GM19372 (cell line): ENCODE results near the gene MAPT.
"Not testable (repeated sequence)": the region's sequence is repeated elsewhere in the genome, so short reads cannot be mapped to it uniquely, and the experiment has no call there.

ENCODE experiments used
- ATAC-seq: cut with Tn5 transposase; IDR thresholded peaks from one replicate; pipeline ENCODE4 v1.9.1; 2021; ENCODE audit warnings: mild to moderate bottlenecking, low read depth, moderate library complexity; ENCODE audit not compliant: unreplicated experiment

The MAPT gene

GRCh38 chr17:46002311-46002972, 108.1 kb downstream of the MAPT start:
- ATAC-seq: no peak

- no peak for ATAC-seq
These were observed 108.6 kb downstream of the MAPT start for GRCh38 chr17:46002973-46003316.

- ATAC-seq: no peak
These were observed 109.8 kb downstream of the MAPT start for GRCh38 chr17:46003907-46004748.

GRCh38 chr17:46006082-46006481, 111.7 kb downstream of the MAPT start:
- not testable (repeated sequence) for ATAC-seq

DNA sequence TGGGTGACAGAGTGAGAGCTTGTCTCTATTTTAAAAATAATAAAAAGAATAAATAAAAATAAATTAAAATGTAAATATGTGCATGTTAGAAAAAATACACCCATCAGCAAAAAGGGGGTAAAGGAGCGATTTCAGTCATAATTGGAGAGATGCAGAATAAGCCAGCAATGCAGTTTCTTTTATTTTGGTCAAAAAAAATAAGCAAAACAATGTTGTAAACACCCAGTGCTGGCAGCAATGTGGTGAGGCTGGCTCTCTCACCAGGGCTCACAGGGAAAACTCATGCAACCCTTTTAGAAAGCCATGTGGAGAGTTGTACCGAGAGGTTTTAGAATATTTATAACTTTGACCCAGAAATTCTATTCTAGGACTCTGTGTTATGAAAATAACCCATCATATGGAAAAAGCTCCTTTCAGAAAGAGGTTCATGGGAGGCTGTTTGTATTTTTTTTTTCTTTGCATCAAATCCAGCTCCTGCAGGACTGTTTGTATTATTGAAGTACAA, 113.2 kb downstream of the MAPT start:
- no peak for ATAC-seq

DNA sequence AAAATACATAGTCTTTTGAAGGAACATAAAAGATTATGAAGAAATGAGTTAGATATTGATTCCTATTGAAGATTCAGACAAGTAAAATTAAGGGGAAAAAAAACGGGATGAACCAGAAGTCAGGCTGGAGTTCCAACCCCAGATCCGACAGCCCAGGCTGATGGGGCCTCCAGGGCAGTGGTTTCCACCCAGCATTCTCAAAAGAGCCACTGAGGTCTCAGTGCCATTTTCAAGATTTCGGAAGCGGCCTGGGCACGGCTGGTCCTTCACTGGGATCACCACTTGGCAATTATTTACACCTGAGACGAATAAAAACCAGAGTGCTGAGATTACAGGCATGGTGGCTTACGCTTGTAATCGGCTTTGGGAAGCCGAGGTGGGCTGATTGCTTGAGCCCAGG, 114.2 kb downstream of the MAPT start:
- ATAC-seq: no peak

- ATAC-seq: no peak
These were observed 115.6 kb downstream of the MAPT start for GRCh38 chr17:46009681-46010596.

- no peak for ATAC-seq
These were observed 116.3 kb downstream of the MAPT start for GRCh38 chr17:46010597-46011186.

- no peak for ATAC-seq
These were observed 117.6 kb downstream of the MAPT start for GRCh38 chr17:46011711-46012505.

DNA sequence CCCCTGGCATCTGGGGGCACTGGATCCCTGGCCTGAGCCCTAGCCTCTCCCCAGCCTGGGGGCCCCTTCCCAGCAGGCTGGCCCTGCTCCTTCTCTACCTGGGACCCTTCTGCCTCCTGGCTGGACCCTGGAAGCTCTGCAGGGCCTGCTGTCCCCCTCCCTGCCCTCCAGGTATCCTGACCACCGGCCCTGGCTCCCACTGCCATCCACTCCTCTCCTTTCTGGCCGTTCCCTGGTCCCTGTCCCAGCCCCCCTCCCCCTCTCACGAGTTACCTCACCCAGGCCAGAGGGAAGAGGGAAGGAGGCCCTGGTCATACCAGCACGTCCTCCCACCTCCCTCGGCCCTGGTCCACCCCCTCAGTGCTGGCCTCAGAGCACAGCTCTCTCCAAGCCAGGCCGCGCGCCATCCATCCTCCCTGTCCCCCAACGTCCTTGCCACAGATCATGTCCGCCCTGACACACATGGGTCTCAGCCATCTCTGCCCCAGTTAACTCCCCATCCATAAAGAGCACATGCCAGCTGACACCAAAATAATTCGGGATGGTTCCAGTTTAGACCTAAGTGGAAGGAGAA, 118.2 kb downstream of the MAPT start:
- ATAC-seq: no peak

GRCh38 chr17:46013127-46013501, 118.8 kb downstream of the MAPT start:
- no peak for ATAC-seq

- no peak for ATAC-seq
These were observed 119.3 kb downstream of the MAPT start for GRCh38 chr17:46013502-46014165.

- ATAC-seq: not testable (repeated sequence)
These were observed 125.1 kb downstream of the MAPT start for GRCh38 chr17:46019408-46019925.

DNA sequence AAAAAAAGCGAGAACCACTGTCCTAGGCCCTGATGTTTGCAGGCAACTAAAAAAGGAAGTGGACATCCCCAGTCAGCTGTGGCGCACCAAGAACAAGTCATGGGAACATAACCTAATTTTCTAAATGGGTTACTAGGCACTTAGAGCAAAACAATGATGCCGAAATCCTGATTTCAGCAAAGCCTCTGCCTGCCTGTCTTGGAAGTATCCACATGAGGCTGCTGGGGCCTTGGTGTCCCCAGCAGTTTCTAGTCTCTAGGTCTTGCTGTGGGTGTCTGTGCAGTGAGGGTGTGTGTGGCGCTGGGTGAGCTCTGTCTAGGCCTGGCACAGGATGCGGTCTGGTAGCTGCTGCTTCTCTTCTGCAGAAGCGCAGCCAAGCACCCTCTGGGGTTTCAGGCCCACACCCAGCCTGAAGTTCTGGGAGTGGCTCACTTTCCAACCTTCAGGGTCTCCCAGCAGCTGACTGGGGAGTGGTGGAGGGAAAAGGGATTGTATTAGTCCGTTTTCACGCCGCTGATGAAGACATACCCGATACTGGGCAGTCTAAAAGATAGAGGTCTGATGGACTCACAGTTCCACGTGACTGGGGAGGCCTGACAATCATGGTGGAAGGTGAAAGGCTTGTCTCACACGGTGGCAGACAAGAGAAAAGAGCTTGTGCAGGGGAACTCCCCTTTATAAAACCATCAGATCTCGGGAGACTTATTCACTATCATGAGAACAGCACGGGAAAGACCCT, 125.8 kb downstream of the MAPT start:
- ATAC-seq: no peak

DNA sequence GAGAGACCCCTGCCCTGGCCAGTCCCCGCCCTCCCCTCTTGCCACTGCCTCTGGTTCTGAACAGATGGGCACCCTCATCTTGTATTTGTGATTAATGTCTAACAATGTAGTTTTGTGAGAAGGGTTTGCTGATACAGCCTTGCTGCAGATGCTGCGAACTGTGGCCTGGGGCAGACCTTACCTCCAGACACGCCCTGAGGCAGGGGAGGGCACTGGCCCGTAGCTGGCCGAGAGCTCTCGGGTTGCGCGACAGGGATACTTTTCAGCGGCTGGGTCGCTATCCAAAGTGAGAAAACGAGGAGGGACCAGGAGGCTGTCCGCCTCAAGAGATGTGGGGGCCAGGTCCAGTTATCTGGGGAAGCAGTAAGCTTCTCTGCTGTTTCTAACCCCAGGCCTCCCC, 126.6 kb downstream of the MAPT start:
- no peak for ATAC-seq

DNA sequence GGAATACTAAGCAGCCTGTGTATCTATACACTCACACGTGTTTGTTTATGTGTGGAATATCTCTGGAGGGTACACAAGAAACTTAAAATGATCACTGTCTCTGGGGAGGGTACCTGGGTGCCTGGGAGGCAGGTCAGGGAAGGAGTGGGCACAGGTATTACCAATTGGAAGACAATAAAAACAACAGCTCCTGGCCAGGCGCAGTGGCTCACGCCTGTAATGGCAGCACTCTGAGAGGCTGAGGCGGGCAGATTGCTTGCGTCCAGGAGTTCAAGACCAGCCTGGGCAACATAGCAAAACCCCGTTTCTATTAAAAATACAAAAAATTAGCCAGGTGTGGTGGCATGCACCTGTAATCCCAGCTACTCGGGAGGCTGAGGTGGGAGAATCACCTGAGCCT, 129.0 kb downstream of the MAPT start:
- ATAC-seq: not testable (repeated sequence)

DNA sequence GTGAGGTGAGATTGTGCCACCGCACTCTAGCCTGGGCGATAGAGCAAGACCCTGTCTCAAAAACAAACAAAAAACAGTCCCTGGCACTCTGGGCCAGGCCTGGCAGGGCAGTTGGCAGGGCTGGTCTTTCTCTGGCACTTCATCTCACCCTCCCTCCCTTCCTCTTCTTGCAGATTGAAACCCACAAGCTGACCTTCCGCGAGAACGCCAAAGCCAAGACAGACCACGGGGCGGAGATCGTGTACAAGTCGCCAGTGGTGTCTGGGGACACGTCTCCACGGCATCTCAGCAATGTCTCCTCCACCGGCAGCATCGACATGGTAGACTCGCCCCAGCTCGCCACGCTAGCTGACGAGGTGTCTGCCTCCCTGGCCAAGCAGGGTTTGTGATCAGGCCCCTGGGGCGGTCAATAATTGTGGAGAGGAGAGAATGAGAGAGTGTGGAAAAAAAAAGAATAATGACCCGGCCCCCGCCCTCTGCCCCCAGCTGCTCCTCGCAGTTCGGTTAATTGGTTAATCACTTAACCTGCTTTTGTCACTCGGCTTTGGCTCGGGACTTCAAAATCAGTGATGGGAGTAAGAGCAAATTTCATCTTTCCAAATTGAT, 129.5 kb downstream of the MAPT start:
- no peak for ATAC-seq

GRCh38 chr17:46024590-46024989, 130.2 kb downstream of the MAPT start:
- ATAC-seq: no peak
